ENCODE data around the gene RNF5.
"Not testable (repeated sequence)": the region's sequence is repeated elsewhere in the genome, so short reads cannot be mapped to it uniquely, and the experiment has no call there.

Gene RNF5

DNA sequence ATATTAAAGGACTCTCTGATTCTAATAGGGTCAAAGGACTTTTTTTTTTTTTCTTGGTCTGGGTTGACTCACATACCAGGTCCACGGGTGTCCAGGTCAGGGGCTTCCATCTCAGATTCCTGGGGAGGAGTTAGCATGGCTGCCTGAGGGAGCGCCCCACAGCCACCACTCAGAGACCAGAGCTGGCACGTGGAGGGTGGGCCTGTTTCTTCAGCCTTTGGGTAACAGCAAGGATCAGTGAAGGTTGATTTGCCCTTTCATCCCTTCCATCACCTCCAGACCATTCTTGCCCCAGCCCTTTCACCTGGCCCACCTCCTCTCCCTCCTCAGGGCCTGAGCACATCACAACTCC, 20.1 kb downstream of the RNF5 start:
- no peaks in the 10 kb centered on the region for H3K27me3 ChIP-seq (ENCODE audit: control insufficient read depth, insufficient read depth, low read length)
- DNase-seq (ENCODE audit: low read depth, low spot score) = no peak
- no peak overlapping the region for H3K4me3 ChIP-seq (ENCODE audit: low read length)
- peaks cover 8% of the 10 kb centered on the region; the same call in 1 of the 2 replicates for H3K4me1 ChIP-seq (ENCODE audit: control insufficient read depth, insufficient read depth, low read length)
- H3K36me3 ChIP-seq (ENCODE audit: control insufficient read depth, insufficient read depth, low read length) = no peaks in the 10 kb centered on the region
- no CpG with 5 or more reads among the region's 3 CpGs for WGBS (ENCODE audit: insufficient coverage, insufficient read length)
- H3K9me3 ChIP-seq (ENCODE audit: control insufficient read depth, insufficient read depth, low read length) = no peaks in the 10 kb centered on the region
- no peak overlapping the region for H3K27ac ChIP-seq (ENCODE audit: low read length)

DNA sequence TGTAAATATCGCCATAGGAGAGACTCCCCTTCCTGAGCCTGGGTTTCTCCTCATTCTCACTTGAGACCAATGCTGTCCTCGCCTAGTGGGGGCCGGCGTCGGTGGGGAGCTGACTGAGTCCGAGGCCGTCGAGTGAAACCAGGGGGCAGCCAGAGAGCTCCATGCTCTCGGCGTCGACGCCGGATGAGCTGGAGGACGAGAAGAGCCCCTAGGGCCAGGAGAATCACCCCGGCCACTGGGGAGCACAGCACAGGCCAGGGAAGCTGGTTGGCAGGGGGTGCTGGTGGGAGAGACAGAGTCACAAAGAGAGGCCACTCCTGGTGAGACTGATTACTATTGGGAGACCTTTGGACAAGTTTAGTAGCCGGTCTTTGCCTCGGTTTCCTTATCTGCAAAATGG, 20.7 kb downstream of the RNF5 start:
- no CpG with 5 or more reads among the region's 17 CpGs for whole genome bisulfite sequencing (ENCODE audit: insufficient coverage, insufficient read length)
- no peaks in the 10 kb centered on the region for H3K27me3 ChIP-seq (ENCODE audit: control insufficient read depth, insufficient read depth, low read length)

DNA sequence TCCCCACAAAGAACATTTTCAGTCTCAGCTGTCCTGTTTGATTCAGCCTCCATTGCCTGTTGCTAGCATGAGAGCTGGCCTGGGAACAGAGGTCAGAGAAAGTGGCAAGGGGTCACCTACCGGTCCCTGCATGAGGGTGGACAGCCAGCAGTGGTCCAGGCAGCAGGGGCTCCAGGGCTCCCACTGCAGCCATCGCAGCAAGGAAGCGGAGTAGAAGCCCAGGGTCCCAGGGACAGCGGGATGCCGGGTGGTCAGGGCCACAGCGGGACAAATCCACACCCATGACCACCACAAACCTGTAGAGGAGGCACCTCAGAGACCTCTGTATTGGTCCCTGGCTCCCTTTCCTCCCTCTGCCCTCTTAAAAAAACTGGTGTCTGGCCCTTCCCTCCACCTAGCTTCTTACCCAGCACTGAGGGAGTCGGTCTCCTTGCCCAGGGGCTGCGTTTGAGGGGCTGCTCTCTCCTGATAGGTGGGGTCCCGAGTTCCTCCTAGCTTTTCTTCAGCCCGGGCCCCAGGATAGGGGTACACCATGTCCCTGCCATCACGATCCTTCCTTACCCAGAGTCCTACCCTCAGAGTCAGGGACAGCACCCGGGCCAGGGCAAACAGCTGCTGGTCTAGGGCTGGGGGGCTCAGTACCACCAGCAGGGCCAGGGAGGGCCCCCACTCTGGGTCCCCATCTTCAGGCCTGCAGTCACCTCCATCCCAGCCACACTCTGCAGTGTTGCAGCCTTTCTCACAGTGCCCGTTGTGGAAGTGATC, 22.7 kb downstream of the RNF5 start:
- no peak overlapping the region for H3K27ac ChIP-seq (ENCODE audit: low read length)
- WGBS (ENCODE audit: insufficient coverage, insufficient read length) = no CpG with 5 or more reads among the region's 13 CpGs
- no peaks in the 10 kb centered on the region for H3K9me3 ChIP-seq (ENCODE audit: control insufficient read depth, insufficient read depth, low read length)

More for the DNA sequence above, 20.7 kb downstream of the RNF5 start:
- DNase-seq (ENCODE audit: low read depth, low spot score) = no peak
- Histone ChIP-seq H3K4me1 (ENCODE audit: control insufficient read depth, insufficient read depth, low read length) (peaks cover 8% of the 10 kb centered on the region; the same call in 1 of the 2 replicates), H3K4me3 (ENCODE audit: low read length) (no peak overlapping the region), H3K27ac (ENCODE audit: low read length) (no peak overlapping the region), H3K36me3 (ENCODE audit: control insufficient read depth, insufficient read depth, low read length) (no peaks in the 10 kb centered on the region), H3K9me3 (ENCODE audit: control insufficient read depth, insufficient read depth, low read length) (no peaks in the 10 kb centered on the region)

DNA sequence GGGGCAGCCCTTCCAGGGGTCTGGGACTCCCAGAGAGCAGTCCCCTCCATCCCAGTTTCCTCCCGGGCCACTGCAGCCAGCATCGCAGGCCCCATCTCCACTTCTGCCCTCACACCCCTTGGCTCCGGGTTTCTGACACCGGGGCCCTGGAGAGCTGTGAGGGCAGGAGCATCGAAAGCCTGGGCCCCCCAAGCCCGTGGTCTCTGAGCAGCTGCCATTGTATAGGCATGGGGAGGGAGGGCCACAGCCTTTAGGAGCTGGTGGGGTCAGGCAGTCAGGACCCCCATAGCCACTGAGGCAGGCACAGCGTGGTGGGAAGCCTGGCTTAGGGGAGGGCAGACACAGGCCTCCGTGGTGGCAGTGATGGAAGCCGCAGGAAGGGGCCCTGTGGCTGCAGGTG, 24.0 kb downstream of the RNF5 start:
- DNase-seq (ENCODE audit: low read depth, low spot score) = no peak
- Histone ChIP-seq H3K27ac (ENCODE audit: low read length) (no peak overlapping the region), H3K36me3 (ENCODE audit: control insufficient read depth, insufficient read depth, low read length) (no peaks in the 10 kb centered on the region), H3K27me3 (ENCODE audit: control insufficient read depth, insufficient read depth, low read length) (no peaks in the 10 kb centered on the region), H3K4me1 (ENCODE audit: control insufficient read depth, insufficient read depth, low read length) (peaks cover 2% of the 10 kb centered on the region), H3K4me3 (ENCODE audit: low read length) (no peak overlapping the region), H3K9me3 (ENCODE audit: control insufficient read depth, insufficient read depth, low read length) (no peaks in the 10 kb centered on the region)
- WGBS (ENCODE audit: insufficient coverage, insufficient read length) = no CpG with 5 or more reads among the region's 9 CpGs

More for the DNA sequence above, 22.7 kb downstream of the RNF5 start:
- H3K27me3 ChIP-seq (ENCODE audit: control insufficient read depth, insufficient read depth, low read length) = no peaks in the 10 kb centered on the region
- H3K4me3 ChIP-seq (ENCODE audit: low read length) = no peak overlapping the region
- no peak for DNase-seq (ENCODE audit: low read depth, low spot score)
- peaks cover 7% of the 10 kb centered on the region for H3K4me1 ChIP-seq (ENCODE audit: control insufficient read depth, insufficient read depth, low read length)
- H3K36me3 ChIP-seq (ENCODE audit: control insufficient read depth, insufficient read depth, low read length) = no peaks in the 10 kb centered on the region

DNA sequence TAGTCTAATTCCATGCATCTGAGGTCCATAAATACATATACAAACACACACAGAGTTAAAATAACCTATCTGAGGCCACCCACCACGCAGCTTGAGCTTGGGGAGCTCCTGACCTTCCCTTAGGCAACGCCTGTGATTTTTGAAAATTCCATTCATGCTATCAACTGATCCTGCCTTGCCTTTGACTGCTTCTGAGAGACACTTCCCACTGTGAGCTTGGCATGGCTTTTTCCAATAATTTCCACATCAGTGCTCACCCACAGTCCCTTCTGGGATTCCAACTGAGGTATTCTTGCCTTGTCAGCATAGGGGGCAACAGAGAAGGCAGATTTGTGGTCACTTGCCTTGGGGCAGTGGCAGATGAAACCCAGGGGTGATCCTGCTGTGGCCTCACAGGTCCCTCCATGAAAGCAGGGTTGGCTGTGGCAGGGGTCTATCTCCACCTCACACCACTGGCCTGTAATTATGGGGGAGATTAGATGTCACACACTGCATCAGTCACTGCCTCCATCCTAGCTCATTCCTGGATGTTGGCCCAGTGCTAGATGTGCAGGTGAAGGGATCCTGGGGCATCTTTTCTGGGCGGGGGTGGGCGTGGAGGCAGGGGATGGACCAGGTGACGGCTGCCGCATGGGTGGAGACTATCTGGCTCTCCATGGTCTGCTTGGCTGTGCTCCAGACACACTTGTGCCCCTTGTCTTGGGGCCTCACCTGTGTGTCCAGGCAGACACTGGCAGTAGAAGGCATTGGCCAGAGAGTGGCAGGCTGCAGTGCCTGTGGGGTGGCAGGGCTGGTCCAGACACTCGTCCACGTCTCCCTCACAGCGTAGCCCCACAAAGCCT, 25.4 kb downstream of the RNF5 start:
- H3K4me1 ChIP-seq (ENCODE audit: control insufficient read depth, insufficient read depth, low read length) = no peaks in the 10 kb centered on the region; the same call in 1 of the 2 replicates
- no peaks in the 10 kb centered on the region for H3K27me3 ChIP-seq (ENCODE audit: control insufficient read depth, insufficient read depth, low read length)
- H3K27ac ChIP-seq (ENCODE audit: low read length) = no peak overlapping the region
- DNase-seq (ENCODE audit: low read depth, low spot score) = no peak
- H3K36me3 ChIP-seq (ENCODE audit: control insufficient read depth, insufficient read depth, low read length) = no peaks in the 10 kb centered on the region
- no peaks in the 10 kb centered on the region for H3K9me3 ChIP-seq (ENCODE audit: control insufficient read depth, insufficient read depth, low read length)
- no CpG with 5 or more reads among the region's 9 CpGs for WGBS (ENCODE audit: insufficient coverage, insufficient read length)
- H3K4me3 ChIP-seq (ENCODE audit: low read length) = no peak overlapping the region

DNA sequence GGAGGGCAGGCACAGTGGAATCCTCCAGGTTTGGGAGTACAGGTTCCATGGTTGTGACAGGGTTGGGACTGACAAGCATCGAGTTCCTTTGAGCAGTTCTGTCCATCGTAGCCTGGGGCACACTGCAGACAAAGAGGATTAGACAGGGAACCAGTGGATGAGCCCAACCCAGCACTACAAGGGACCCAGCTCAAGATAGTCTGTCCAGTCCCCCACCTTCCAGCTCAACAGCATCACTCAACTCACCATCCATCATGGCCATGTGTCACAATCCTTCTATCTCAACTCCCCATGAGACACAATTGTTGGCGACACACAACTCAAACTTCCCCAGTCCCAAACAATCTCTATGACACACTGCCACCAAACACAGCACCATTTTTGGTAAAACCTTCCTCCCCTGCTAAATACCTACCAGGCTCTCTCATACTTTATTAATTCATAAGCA, 26.1 kb downstream of the RNF5 start:
- Histone ChIP-seq H3K36me3 (ENCODE audit: control insufficient read depth, insufficient read depth, low read length) (no peaks in the 10 kb centered on the region), H3K27me3 (ENCODE audit: control insufficient read depth, insufficient read depth, low read length) (no peaks in the 10 kb centered on the region), H3K9me3 (ENCODE audit: control insufficient read depth, insufficient read depth, low read length) (no peaks in the 10 kb centered on the region), H3K27ac (ENCODE audit: low read length) (no peak overlapping the region), H3K4me3 (ENCODE audit: low read length) (no peak overlapping the region), H3K4me1 (ENCODE audit: control insufficient read depth, insufficient read depth, low read length) (no peaks in the 10 kb centered on the region; the same call in 1 of the 2 replicates)
- no peak for DNase-seq (ENCODE audit: low read depth, low spot score)
- WGBS (ENCODE audit: insufficient coverage, insufficient read length) = no CpG with 5 or more reads among the region's 3 CpGs

DNA sequence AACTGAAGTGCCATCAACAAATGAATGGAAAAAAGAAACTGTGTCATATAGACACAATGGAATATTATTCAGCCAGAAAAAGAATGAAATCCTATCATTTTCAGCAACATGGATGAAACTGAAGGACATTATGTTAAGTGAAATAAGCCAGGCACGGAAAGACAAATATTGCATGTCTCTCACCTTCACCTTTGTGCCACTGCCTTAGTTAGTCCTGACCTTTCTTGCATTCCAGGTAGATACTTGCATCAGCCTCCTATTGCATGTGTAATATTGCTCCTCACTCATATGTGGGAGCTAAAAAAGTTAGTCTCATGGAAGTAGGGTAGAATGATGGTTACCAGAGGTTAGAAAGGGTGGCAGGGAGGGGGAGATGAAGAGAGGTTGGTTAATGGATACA, 30.8 kb downstream of the RNF5 start:
- H3K4me3 ChIP-seq (ENCODE audit: low read length) = no peak overlapping the region
- WGBS (ENCODE audit: insufficient coverage, insufficient read length) = no CpG with 5 or more reads among the region's 1 CpG
- no peak for DNase-seq (ENCODE audit: low read depth, low spot score)

DNA sequence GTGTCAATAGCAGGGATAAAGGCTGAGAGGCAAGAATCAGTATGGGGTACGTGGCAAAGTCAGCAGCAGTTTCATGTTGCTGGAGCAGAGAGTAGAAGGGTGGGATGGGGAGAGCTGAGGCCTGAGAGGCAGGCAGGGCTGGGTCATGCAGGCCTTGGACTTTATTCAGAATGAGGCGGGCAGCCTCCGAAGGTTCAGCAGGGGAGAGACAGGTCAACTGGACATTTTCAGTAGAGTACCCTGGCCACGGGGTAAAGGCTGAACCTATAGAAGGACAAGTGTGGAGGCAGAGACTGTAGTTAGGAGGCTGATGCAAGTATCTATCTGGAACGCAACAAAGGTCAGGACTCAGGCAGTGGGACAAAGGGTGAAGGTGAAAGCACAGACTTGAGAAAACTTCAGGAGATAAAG, 32.0 kb downstream of the RNF5 start:
- no peak overlapping the region for H3K4me3 ChIP-seq (ENCODE audit: low read length)
- WGBS (ENCODE audit: insufficient coverage, insufficient read length) = no CpG with 5 or more reads among the region's 5 CpGs

More for the DNA sequence above, 30.8 kb downstream of the RNF5 start:
- H3K9me3 ChIP-seq (ENCODE audit: control insufficient read depth, insufficient read depth, low read length) = no peaks in the 10 kb centered on the region
- H3K4me1 ChIP-seq (ENCODE audit: control insufficient read depth, insufficient read depth, low read length) = no peaks in the 10 kb centered on the region; the same call in 1 of the 2 replicates
- no peaks in the 10 kb centered on the region for H3K27me3 ChIP-seq (ENCODE audit: control insufficient read depth, insufficient read depth, low read length)
- no peaks in the 10 kb centered on the region for H3K36me3 ChIP-seq (ENCODE audit: control insufficient read depth, insufficient read depth, low read length)
- H3K27ac ChIP-seq (ENCODE audit: low read length) = no peak overlapping the region

DNA sequence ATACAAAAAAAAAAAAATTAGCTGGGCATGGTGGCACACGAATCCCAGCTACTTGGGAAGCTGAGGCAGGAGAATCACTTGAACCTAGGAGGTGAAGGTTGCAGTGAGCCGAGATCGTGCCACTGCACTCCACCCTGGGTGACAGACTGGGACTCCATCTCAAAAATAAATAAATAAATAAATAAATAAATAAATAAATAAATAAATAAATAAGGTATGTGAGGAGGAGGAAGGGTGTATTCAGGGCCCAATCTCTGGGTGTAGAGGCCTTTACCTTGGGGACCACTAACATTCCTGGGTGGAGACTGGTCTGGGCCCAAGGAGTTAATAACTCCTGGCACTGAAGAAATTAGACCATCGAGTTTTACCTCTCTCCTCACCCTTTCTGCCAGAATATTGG, 33.2 kb downstream of the RNF5 start:
- H3K4me3 ChIP-seq (ENCODE audit: low read length); H3K36me3 ChIP-seq (ENCODE audit: control insufficient read depth, insufficient read depth, low read length); H3K27ac ChIP-seq (ENCODE audit: low read length); H3K27me3 ChIP-seq (ENCODE audit: control insufficient read depth, insufficient read depth, low read length); DNase-seq (ENCODE audit: low read depth, low spot score); H3K9me3 ChIP-seq (ENCODE audit: control insufficient read depth, insufficient read depth, low read length); H3K4me1 ChIP-seq (ENCODE audit: control insufficient read depth, insufficient read depth, low read length): not testable (repeated sequence)
- WGBS (ENCODE audit: insufficient coverage, insufficient read length) = no CpG with 5 or more reads among the region's 4 CpGs

More for the DNA sequence above, 32.0 kb downstream of the RNF5 start:
- Histone ChIP-seq H3K27me3 (ENCODE audit: control insufficient read depth, insufficient read depth, low read length) (no peaks in the 10 kb centered on the region), H3K4me1 (ENCODE audit: control insufficient read depth, insufficient read depth, low read length) (no peaks in the 10 kb centered on the region), H3K27ac (ENCODE audit: low read length) (no peak overlapping the region), H3K9me3 (ENCODE audit: control insufficient read depth, insufficient read depth, low read length) (no peaks in the 10 kb centered on the region), H3K36me3 (ENCODE audit: control insufficient read depth, insufficient read depth, low read length) (no peaks in the 10 kb centered on the region)
- DNase-seq (ENCODE audit: low read depth, low spot score) = no peak

DNA sequence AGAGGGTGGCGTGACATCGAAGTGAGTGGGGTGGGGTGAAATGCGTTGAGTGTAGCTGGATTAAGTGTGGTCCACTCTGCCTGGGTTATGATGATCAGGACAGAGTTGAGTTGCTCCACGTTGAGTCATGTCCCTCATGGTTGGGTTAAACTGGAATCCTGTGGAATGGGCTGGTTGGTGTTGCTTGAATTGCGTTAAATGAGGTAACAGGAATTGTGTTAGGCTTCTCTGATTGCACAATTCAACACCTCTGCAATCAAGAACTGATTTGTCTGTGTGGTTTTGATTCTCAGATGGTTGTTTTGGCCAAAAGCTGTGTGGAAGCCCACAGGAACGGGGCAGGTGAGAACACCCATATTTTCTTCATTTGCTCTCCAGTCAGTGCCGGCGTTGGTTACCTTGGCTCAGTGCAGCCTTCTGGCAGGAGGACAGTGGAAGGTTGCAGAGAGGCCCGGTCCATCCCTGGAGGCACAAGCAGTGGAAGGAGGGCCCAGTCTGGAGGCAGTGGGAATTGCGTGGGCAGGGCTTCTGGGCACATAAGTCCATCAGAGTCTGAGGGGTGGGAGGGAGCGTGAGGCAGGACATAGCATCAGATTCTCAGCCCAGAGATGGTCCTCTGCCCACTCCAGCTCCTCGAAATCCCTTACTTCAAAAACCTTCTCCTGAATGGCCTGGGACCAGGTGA, 34.0 kb downstream of the RNF5 start:
- Histone ChIP-seq H3K4me1 (ENCODE audit: control insufficient read depth, insufficient read depth, low read length) (no peaks in the 10 kb centered on the region), H3K36me3 (ENCODE audit: control insufficient read depth, insufficient read depth, low read length) (no peaks in the 10 kb centered on the region), H3K9me3 (ENCODE audit: control insufficient read depth, insufficient read depth, low read length) (no peaks in the 10 kb centered on the region), H3K4me3 (ENCODE audit: low read length) (no peak overlapping the region), H3K27ac (ENCODE audit: low read length) (no peak overlapping the region), H3K27me3 (ENCODE audit: control insufficient read depth, insufficient read depth, low read length) (no peaks in the 10 kb centered on the region)
- WGBS (ENCODE audit: insufficient coverage, insufficient read length) = no CpG with 5 or more reads among the region's 12 CpGs
- no peak for DNase-seq (ENCODE audit: low read depth, low spot score)

Measured in iPS DF 6.9 (cell line).